B cell (primary cell): ENCODE measurements around the gene SLC22A6. TPM values are rescaled to one million over a fixed set of nuclear protein-coding genes. Genes with fewer than 3 reads are reported as not detected.

ENCODE experiments used
- ATAC-seq: fragments of 200-7000 bp; cut with Tn5 transposase; one replicate; pipeline ENCODE4 v1.10.0; 2021; ENCODE audit warnings: low read depth, mild to moderate bottlenecking, moderate number of reproducible peaks, moderate library complexity
- CTCF ChIA-PET: fragments of 350-600 bp; sonication (Branson Sonifier 250); formaldehyde crosslinking; loops from one replicate; lab custom pipeline; 2021; ENCODE audit warnings: antibody characterized with exemption, inconsistent platforms; lab: Charles Lee
- POLR2A ChIA-PET: fragments of 350-600 bp; sonication (Branson Sonifier 250); formaldehyde crosslinking; loops from one replicate; lab custom pipeline; 2021; ENCODE audit warnings: antibody characterized with exemption; lab: Charles Lee
- DNase-seq: peaks from one replicate; pipeline ENCODE4 v3.0.0; 2013
- H2AFZ ChIP-seq: 2 replicates; pipeline ENCODE4 v1.6.1; 2012; ENCODE audit warnings: mild to moderate bottlenecking, low read depth, low read length; ENCODE audit not compliant: insufficient read depth, poor library complexity, severe bottlenecking
- H3K27ac ChIP-seq, 2 donors: 1 replicate in 1 of 2; 2 replicates in 1 of 2; pipeline ENCODE4 v1.5.1; 2012 to 2013; ENCODE audit warnings: low read length in 2 of 2, mild to moderate bottlenecking in 2 of 2, moderate library complexity in 1 of 2
- H3K27me3 ChIP-seq, 4 experiments: fragments of 200-600 bp in 1 of 4; sonication (generic) in 1 of 4; replicated peaks in 1 of 4; 1 replicate in 2 of 4; 2 replicates in 2 of 4; pipeline versions ENCODE4 v1.6.1 to v1.7.0; 2013 to 2016; ENCODE audit warnings: low read length in 3 of 4, mild to moderate bottlenecking in 2 of 4, mixed read lengths in 1 of 4, moderate library complexity in 1 of 4; ENCODE audit not compliant: insufficient read depth in 4 of 4, control insufficient read depth in 3 of 4; ENCODE audit errors: control extremely low read depth in 1 of 4
- H3K36me3 ChIP-seq, 2 experiments: replicated peaks in 1 of 2; 1 replicate in 1 of 2; 2 replicates in 1 of 2; pipeline versions ENCODE4 v1.6.1 to v1.7.1; 2013; ENCODE audit warnings: low read length in 1 of 2; ENCODE audit not compliant: insufficient read depth in 2 of 2, control insufficient read depth in 1 of 2; ENCODE audit errors: control extremely low read depth in 1 of 2, extremely low read depth in 1 of 2
- H3K4me1 ChIP-seq, 2 donors: fragments of 200-600 bp in 1 of 2; sonication (generic) in 1 of 2; 1 replicate in 1 of 2; 2 replicates in 1 of 2; pipeline versions ENCODE4 v1.5.1 to v1.6.1; 2013 to 2017; ENCODE audit warnings: low read length in 2 of 2; ENCODE audit not compliant: control insufficient read depth in 2 of 2, insufficient read depth in 2 of 2
- H3K4me2 ChIP-seq: replicated peaks from 2 replicates; pipeline ENCODE3; 2012; ENCODE audit warnings: mild to moderate bottlenecking, low read depth, low read length; ENCODE audit not compliant: poor library complexity, severe bottlenecking
- H3K4me3 ChIP-seq, 5 experiments: fragments of 200-600 bp in 1 of 5; sonication (generic) in 1 of 5; 1 replicate in 3 of 5; 2 replicates in 2 of 5; pipeline versions ENCODE4 v1.5.1 to v1.7.0; 2011 to 2016; ENCODE audit warnings: low read length in 4 of 5, mild to moderate bottlenecking in 4 of 5, low read depth in 2 of 5, control low read depth in 1 of 5, moderate library complexity in 1 of 5; ENCODE audit not compliant: insufficient read depth in 1 of 5; ENCODE audit errors: control extremely low read depth in 1 of 5, extremely low read depth in 1 of 5
- H3K79me2 ChIP-seq: fragments of 200-600 bp; sonication (generic); one replicate; pipeline ENCODE4 v1.6.0; 2016; ENCODE audit warnings: low read length; ENCODE audit not compliant: control insufficient read depth, insufficient read depth
- H3K9ac ChIP-seq: fragments of 200-600 bp; sonication (generic); 2 replicates; pipeline ENCODE4 v1.6.1; 2017; ENCODE audit warnings: mild to moderate bottlenecking, low read length, moderate library complexity
- H3K9me3 ChIP-seq, 3 donors: one replicate each; pipeline versions ENCODE4 v1.6.1 to v1.7.1; 2013; ENCODE audit warnings: low read length in 2 of 3; ENCODE audit not compliant: control insufficient read depth in 2 of 3, insufficient read depth in 1 of 3; ENCODE audit errors: control extremely low read depth in 1 of 3
- H4K20me1 ChIP-seq: 2 replicates; pipeline ENCODE4 v1.6.0; 2012; ENCODE audit warnings: mild to moderate bottlenecking, low read length; ENCODE audit not compliant: insufficient read depth, control insufficient read depth, poor library complexity, severe bottlenecking
- H3K27ac Mint-ChIP-seq: one replicate; pipeline ENCODE4 v1.8.0; 2021; ENCODE audit warnings: mixed read lengths
- H3K27me3 Mint-ChIP-seq: one replicate; pipeline ENCODE4 v1.8.0; 2021; ENCODE audit warnings: mixed read lengths
- H3K4me1 Mint-ChIP-seq: one replicate; pipeline ENCODE4 v1.8.0; 2021; ENCODE audit warnings: mixed read lengths
- H3K4me3 Mint-ChIP-seq: one replicate; pipeline ENCODE4 v1.8.0; 2021; ENCODE audit warnings: mixed read lengths
- H3K9me3 Mint-ChIP-seq: one replicate; pipeline ENCODE4 v1.8.0; 2022; ENCODE audit warnings: mixed read lengths; ENCODE audit not compliant: insufficient read depth
- EZH2 ChIP-seq: IDR thresholded peaks from 2 replicates; pipeline ENCODE4 v1.6.1; 2012; ENCODE audit warnings: borderline replicate concordance, low read depth, mild to moderate bottlenecking, moderate library complexity, low read length; ENCODE audit not compliant: insufficient read depth, poor library complexity, severe bottlenecking
- WGBS: methylation state at CpG from one replicate; pipeline ENCODE4 v1.1.5; 2013; ENCODE audit warnings: missing lambda C conversion rate; ENCODE audit not compliant: insufficient coverage; 5-methylcytosine and 5-hydroxymethylcytosine counted together
- intact Hi-C: fragments of 100-400 bp; cut with micrococcal nuclease; formaldehyde crosslinking; loops from one replicate; pipeline ENCODE4 v1.10.0; 2022
- polyA plus RNA-seq: library from polyadenylated mRNA; depleted of rRNA; stranded (reverse); fragments of >200 nt; gene quantifications from 2 replicates; pipeline ENCODE4 v1.2.3, GENCODE V29; 2012
- total RNA-seq, 2 donors: library from RNA; stranded (reverse); fragments of 120-200 nt in 1 of 2; gene quantifications; 1 replicate in 1 of 2; 2 replicates in 1 of 2; pipeline versions ENCODE4 v1.2.3 to v1.2.4, GENCODE V29; 2013 to 2022
- TF ChIP-seq, protein P1 (sequence below): fragments of 200-600 bp; IDR thresholded peaks from one replicate; pipeline ENCODE4 v1.8.0; 2022; ENCODE audit warnings: antibody characterized with exemption, mild to moderate bottlenecking

SLC22A6 gene
- total and polyA plus RNA-seq, 2 donors (not counting 1 experiment from before 2014, with no cell fraction given), result not detected

DNA sequence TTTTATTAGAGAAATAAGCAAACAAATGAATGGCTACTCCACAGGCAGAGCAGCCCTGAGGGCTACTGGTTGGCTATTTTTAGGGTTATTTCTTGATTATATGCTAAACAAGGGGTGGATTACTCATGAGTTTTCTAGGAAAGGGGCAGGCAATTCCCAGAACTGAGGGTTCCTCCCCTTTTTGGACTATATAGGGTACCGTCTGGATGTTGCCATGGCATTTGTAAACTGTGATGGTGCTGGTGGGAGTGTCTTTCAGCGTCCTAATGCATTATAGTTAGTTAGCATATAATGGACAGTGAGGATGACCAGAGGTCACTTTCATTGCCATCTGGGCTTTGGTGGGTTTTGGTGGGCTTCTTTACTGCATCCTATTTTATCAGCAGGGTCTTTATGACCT is 19.2 kb downstream of the SLC22A6 start:
- Histone ChIP-seq H3K79me2 (no peaks in the 10 kb centered on the region), H4K20me1 (no peaks in the 10 kb centered on the region), H3K36me3 (no peaks in the 10 kb centered on the region), H3K4me1 (no peaks in the 10 kb centered on the region), H3K4me2 (no peak overlapping the region), H2AFZ (no peak overlapping the region), H3K9ac (no peak overlapping the region), H3K27me3 (peaks cover 0 to 3% (median 1%) of the 10 kb centered on the region in 4 experiments), H3K9me3 (no peaks in the 10 kb centered on the region), H3K27ac (no peak overlapping the region), H3K4me3 (no peak overlapping the region)
- ATAC-seq (no peak), DNase-seq (no peak)
- POLR2A ChIA-PET, result no interaction called here
- Mint-ChIP-seq H3K4me1 (no peaks in the 10 kb centered on the region), H3K27me3 (peaks cover 40% of the 10 kb centered on the region), H3K9me3 (no peaks in the 10 kb centered on the region), H3K4me3 (no peak overlapping the region), H3K27ac (no peak overlapping the region)
- CTCF ChIA-PET, result no interaction called here
- intact Hi-C loops, result no loop called here
- TF ChIP-seq EZH2, result no peak
- WGBS, result 80% methylated on average over 1 of the region's 2 CpGs

DNA sequence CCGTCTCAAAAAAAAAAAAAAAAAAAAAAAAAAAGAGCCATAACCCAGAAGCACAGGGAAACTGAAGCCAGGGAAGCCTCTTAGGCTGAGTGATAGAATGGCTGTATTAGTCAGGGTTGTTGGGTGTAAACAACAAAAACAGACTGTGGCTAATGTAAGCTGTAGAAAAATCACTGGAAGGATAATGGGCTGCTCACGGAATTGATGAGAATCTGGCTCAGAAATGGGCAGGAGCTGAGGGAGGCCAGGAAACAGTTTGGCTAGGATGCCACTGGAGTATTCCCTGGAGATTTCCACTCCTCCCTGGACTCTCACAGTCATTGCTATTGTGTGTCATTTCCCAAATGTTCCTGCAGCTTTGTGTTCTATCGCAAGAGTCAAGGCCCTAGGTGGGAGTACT is 22.4 kb downstream of the SLC22A6 start:
- Histone ChIP-seq H3K4me3 (no peak overlapping the region), H3K27me3 (peaks cover 0 to 7% (median 1%) of the 10 kb centered on the region in 4 experiments), H3K27ac (no peak overlapping the region), H3K4me2 (no peak overlapping the region), H3K4me1 (no peaks in the 10 kb centered on the region), H3K79me2 (no peaks in the 10 kb centered on the region), H3K9ac (no peak overlapping the region), H3K36me3 (no peaks in the 10 kb centered on the region), H4K20me1 (no peaks in the 10 kb centered on the region), H2AFZ (no peak overlapping the region), H3K9me3 (no peaks in the 10 kb centered on the region)
- ChIA-PET POLR2A (no interaction called here), CTCF (no interaction called here)
- 89% methylated on average over 2 of the region's 3 CpGs for WGBS
- no peak overlapping the region for H3K27ac Mint-ChIP-seq
- no peaks in the 10 kb centered on the region for H3K4me1 Mint-ChIP-seq
- no peak for TF ChIP-seq EZH2
- TF ChIP-seq, protein P1, sequence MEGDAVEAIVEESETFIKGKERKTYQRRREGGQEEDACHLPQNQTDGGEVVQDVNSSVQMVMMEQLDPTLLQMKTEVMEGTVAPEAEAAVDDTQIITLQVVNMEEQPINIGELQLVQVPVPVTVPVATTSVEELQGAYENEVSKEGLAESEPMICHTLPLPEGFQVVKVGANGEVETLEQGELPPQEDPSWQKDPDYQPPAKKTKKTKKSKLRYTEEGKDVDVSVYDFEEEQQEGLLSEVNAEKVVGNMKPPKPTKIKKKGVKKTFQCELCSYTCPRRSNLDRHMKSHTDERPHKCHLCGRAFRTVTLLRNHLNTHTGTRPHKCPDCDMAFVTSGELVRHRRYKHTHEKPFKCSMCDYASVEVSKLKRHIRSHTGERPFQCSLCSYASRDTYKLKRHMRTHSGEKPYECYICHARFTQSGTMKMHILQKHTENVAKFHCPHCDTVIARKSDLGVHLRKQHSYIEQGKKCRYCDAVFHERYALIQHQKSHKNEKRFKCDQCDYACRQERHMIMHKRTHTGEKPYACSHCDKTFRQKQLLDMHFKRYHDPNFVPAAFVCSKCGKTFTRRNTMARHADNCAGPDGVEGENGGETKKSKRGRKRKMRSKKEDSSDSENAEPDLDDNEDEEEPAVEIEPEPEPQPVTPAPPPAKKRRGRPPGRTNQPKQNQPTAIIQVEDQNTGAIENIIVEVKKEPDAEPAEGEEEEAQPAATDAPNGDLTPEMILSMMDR, result no peak
- no peaks in the 10 kb centered on the region for H3K9me3 Mint-ChIP-seq
- intact Hi-C loops, result no loop called here
- H3K27me3 Mint-ChIP-seq, result peaks cover 35% of the 10 kb centered on the region
- DNase-seq, result no peak
- ATAC-seq, result no peak
- H3K4me3 Mint-ChIP-seq, result no peak overlapping the region
